Endothelial cell of umbilical vein (primary cell): Measurements from ENCODE around the gene ACOX3. TPM values are rescaled to one million over a fixed set of nuclear protein-coding genes. Genes with fewer than 3 reads are reported as not detected.

Source experiments
- BruUV-seq: library from RNA; stranded (reverse); fragments of 400-500 nt; replicated peaks from 2 replicates; lab custom pipeline; 2021; lab: Mats Ljungman, UMichigan
- CTCF ChIA-PET: fragments of 300-600, 350-600 bp; sonication (Branson Sonifier 250); formaldehyde crosslinking; loops from one replicate; lab custom pipeline; 2021; ENCODE audit warnings: antibody characterized with exemption, inconsistent platforms; lab: Charles Lee
- POLR2A ChIA-PET: fragments of 300-600, 350-600 bp; sonication (Branson Sonifier 250); formaldehyde crosslinking; loops from one replicate; lab custom pipeline; 2021; ENCODE audit warnings: antibody characterized with exemption, inconsistent platforms; lab: Charles Lee
- DNase-seq: peaks from one replicate; pipeline ENCODE4 v3.0.0-alpha.2; 2011; ENCODE audit warnings: low read depth, low spot score
- FAIRE-seq: peaks from 2 replicates; lab custom pipeline; 2011; peaks lifted over from hg19 to GRCh38; lab: Jason Lieb, UNC
- H2AFZ ChIP-seq: 2 replicates; pipeline ENCODE4 v1.6.0; 2012; ENCODE audit warnings: low read depth, low read length, control low read depth, inconsistent platforms
- H3K27ac ChIP-seq: 2 replicates; pipeline ENCODE4 v1.5.1; 2011; ENCODE audit warnings: low read depth, mild to moderate bottlenecking, control low read depth, low read length, moderate library complexity; ENCODE audit not compliant: insufficient read depth
- H3K27me3 ChIP-seq, 2 experiments: 2 replicates each; pipeline versions ENCODE4 v1.6.0 to v1.6.1; 2011; ENCODE audit warnings: low read length in 2 of 2, mixed read lengths in 1 of 2; ENCODE audit not compliant: control insufficient read depth in 2 of 2, insufficient read depth in 2 of 2
- H3K36me3 ChIP-seq, 2 experiments: 2 replicates in 1 of 2; 3 replicates in 1 of 2; pipeline ENCODE4 v1.5.1; 2011; ENCODE audit warnings: low read length in 2 of 2, mild to moderate bottlenecking in 1 of 2, moderate library complexity in 1 of 2; ENCODE audit not compliant: control insufficient read depth in 2 of 2, insufficient read depth in 2 of 2; ENCODE audit errors: extremely low read depth in 1 of 2
- H3K4me1 ChIP-seq: 3 replicates; pipeline ENCODE4 v1.5.1; 2011; ENCODE audit warnings: mild to moderate bottlenecking, low read length; ENCODE audit not compliant: control insufficient read depth, insufficient read depth; ENCODE audit errors: extremely low read depth
- H3K4me2 ChIP-seq: 2 replicates; pipeline ENCODE4 v1.6.1; 2011; ENCODE audit warnings: low read length, control low read depth, mixed read lengths; ENCODE audit not compliant: insufficient read depth
- H3K4me3 ChIP-seq, 3 experiments: fragments of 200-600 bp in 1 of 3; sonication (generic), shearing (Covaris generic) in 1 of 3; replicated peaks in 1 of 3; 2 replicates each; pipeline ENCODE4 v1.5.1; 2011 to 2016; ENCODE audit warnings: control low read depth in 3 of 3, low read length in 3 of 3, mild to moderate bottlenecking in 2 of 3, inconsistent platforms in 1 of 3, low read depth in 1 of 3, moderate library complexity in 1 of 3; ENCODE audit not compliant: insufficient read depth in 1 of 3
- H3K79me2 ChIP-seq: 2 replicates; pipeline ENCODE4 v1.6.0; 2012; ENCODE audit warnings: low read length, inconsistent platforms; ENCODE audit not compliant: control insufficient read depth, insufficient read depth
- H3K9ac ChIP-seq: replicated peaks from 2 replicates; pipeline ENCODE3; 2011; ENCODE audit warnings: low read length, control low read depth; ENCODE audit not compliant: insufficient read depth; ENCODE audit errors: extremely low read depth
- H3K9me1 ChIP-seq: replicated peaks from 3 replicates; pipeline ENCODE4 v1.6.0; 2011; ENCODE audit warnings: mild to moderate bottlenecking, low read length; ENCODE audit not compliant: control insufficient read depth, insufficient read depth; ENCODE audit errors: extremely low read depth
- H3K9me3 ChIP-seq: replicated peaks from 2 replicates; pipeline ENCODE4 v1.5.1; 2012; ENCODE audit warnings: low read length, inconsistent platforms; ENCODE audit not compliant: control insufficient read depth, insufficient read depth
- H4K20me1 ChIP-seq: replicated peaks from 2 replicates; pipeline ENCODE3; 2011; ENCODE audit warnings: mild to moderate bottlenecking, low read length; ENCODE audit not compliant: control insufficient read depth, insufficient read depth; ENCODE audit errors: extremely low read depth
- EZH2 ChIP-seq: IDR thresholded peaks from 2 replicates; pipeline ENCODE4 v1.6.1; 2012; ENCODE audit warnings: borderline replicate concordance, low read depth, mild to moderate bottlenecking, moderate library complexity, low read length, inconsistent platforms; ENCODE audit not compliant: severe bottlenecking
- FOS ChIP-seq: IDR thresholded peaks from 2 replicates; pipeline ENCODE4 v1.6.1; 2011; ENCODE audit warnings: mild to moderate bottlenecking, low read length, moderate library complexity, borderline replicate concordance; ENCODE audit not compliant: insufficient read depth
- GATA2 ChIP-seq: IDR thresholded peaks from 2 replicates; pipeline ENCODE4 v1.7.0; 2011; ENCODE audit warnings: low read depth, mild to moderate bottlenecking, moderate library complexity, mixed read lengths, low read length; ENCODE audit not compliant: insufficient read length, insufficient read depth
- JUN ChIP-seq: IDR thresholded peaks from 2 replicates; pipeline ENCODE4 v1.6.1; 2011; ENCODE audit warnings: borderline replicate concordance, low read depth; ENCODE audit not compliant: insufficient read length, insufficient read depth
- MYC ChIP-seq: IDR thresholded peaks from one replicate; pipeline ENCODE4 v1.6.1; 2011; ENCODE audit warnings: mild to moderate bottlenecking, low read depth, low read length
- POLR2A ChIP-seq: IDR thresholded peaks from 2 replicates; pipeline ENCODE4 v1.6.1; 2012; ENCODE audit warnings: low read depth, mild to moderate bottlenecking, control low read depth, low read length
- POLR2AphosphoS5 ChIP-seq: IDR thresholded peaks from 2 replicates; pipeline ENCODE4 v1.6.1; 2012; ENCODE audit warnings: low read depth, mild to moderate bottlenecking, control low read depth, low read length, moderate library complexity; ENCODE audit not compliant: insufficient read depth
- dilution Hi-C: fragments of 300-500 bp; cut with MboI; formaldehyde crosslinking; loops from one replicate; pipeline ENCODE4 v1.15.0; 2019; ENCODE audit warnings: low sequenced_read_pairs; ENCODE audit not compliant: extremely low pct_ligation_motif_present
- intact Hi-C: fragments of 100-400 bp; cut with micrococcal nuclease; formaldehyde crosslinking; loops from one replicate; pipeline ENCODE4 v1.10.0; 2022
- polyA plus RNA-seq, 4 experiments: library from polyadenylated mRNA; depleted of rRNA in 3 of 4; stranded (reverse) in 3 of 4; unstranded in 1 of 4; fragments of >200 nt; gene quantifications; 2 replicates each; pipeline versions ENCODE4 v1.2.1 to v1.2.3, GENCODE V29; 2011 to 2012; ENCODE audit warnings: missing spikeins in 1 of 4
- total RNA-seq: library from RNA; stranded (reverse); gene quantifications from 2 replicates; pipeline ENCODE4 v1.2.3, GENCODE V29; 2021
- TF ChIP-seq, protein P1 (sequence below), 2 donors: IDR thresholded peaks; 1 replicate in 1 of 2; 2 replicates in 1 of 2; pipeline ENCODE4 v1.5.1; 2011; ENCODE audit warnings: low read length in 2 of 2, mild to moderate bottlenecking in 2 of 2, moderate library complexity in 2 of 2, control low read depth in 1 of 2, inconsistent platforms in 1 of 2, low read depth in 1 of 2; ENCODE audit not compliant: insufficient read depth in 1 of 2; ENCODE audit errors: extremely low read depth in 1 of 2
- TF ChIP-seq, protein P2 (sequence below): IDR thresholded peaks from 2 replicates; pipeline ENCODE4 v1.6.1; 2011; ENCODE audit not compliant: insufficient read depth, insufficient read length

The ACOX3 gene
- total and polyA plus RNA-seq, 2 donors (not counting 3 experiments of a cell fraction or from before 2014, with no cell fraction given) = 13.0 to 26.3 TPM

DNA sequence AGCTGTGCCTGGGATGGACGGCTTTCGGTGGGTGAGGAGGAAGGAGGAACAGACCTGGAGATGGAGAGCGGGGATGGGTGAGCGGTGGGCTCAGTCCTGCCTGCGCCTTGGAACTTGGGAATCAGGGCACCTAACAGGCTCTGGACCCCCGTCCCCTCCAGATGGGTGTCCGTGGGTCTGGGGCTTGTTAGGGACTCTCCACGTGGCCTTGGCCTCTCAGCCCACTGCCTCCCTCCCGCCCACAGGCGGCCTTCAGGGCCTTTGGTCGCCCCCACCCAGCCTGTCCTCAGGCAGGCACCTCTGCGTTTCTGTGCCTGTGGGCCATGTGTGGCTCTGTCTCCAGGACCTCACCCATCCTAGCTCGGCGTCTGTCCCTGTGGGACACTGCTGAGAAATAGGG is 29.0 kb upstream of the ACOX3 start:
- dilution Hi-C loops (no loop called here), intact Hi-C loops (no loop called here)
- BruUV-seq = no TSS peak
- ChIA-PET CTCF (interaction anchor here (0.6 to 2.9 kb wide), 6 partner anchors 8 to 136 kb away, joined by 3 to 28 read pairs (median 10); no protein-coding TSS in a partner anchor), POLR2A (no interaction called here)
- H3K9ac ChIP-seq = no peak overlapping the region
- FAIRE-seq (no peak), DNase-seq (no peak)
- no peaks in the 10 kb centered on the region for H3K9me1 ChIP-seq
- TF ChIP-seq JUN (no peak), EZH2 (no peak), FOS (no peak), GATA2 (no peak), MYC (no peak), POLR2A (no peak), POLR2AphosphoS5 (no peak)
- TF ChIP-seq, protein P1, sequence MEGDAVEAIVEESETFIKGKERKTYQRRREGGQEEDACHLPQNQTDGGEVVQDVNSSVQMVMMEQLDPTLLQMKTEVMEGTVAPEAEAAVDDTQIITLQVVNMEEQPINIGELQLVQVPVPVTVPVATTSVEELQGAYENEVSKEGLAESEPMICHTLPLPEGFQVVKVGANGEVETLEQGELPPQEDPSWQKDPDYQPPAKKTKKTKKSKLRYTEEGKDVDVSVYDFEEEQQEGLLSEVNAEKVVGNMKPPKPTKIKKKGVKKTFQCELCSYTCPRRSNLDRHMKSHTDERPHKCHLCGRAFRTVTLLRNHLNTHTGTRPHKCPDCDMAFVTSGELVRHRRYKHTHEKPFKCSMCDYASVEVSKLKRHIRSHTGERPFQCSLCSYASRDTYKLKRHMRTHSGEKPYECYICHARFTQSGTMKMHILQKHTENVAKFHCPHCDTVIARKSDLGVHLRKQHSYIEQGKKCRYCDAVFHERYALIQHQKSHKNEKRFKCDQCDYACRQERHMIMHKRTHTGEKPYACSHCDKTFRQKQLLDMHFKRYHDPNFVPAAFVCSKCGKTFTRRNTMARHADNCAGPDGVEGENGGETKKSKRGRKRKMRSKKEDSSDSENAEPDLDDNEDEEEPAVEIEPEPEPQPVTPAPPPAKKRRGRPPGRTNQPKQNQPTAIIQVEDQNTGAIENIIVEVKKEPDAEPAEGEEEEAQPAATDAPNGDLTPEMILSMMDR (IDR thresholded peaks at IDR 0.05; ENCODE audit: extremely low read depth in 1 of 2, insufficient read depth in 1 of 2, low read depth in 1 of 2, low read length in 2 of 2) = no peak
- TF ChIP-seq, protein P2, sequence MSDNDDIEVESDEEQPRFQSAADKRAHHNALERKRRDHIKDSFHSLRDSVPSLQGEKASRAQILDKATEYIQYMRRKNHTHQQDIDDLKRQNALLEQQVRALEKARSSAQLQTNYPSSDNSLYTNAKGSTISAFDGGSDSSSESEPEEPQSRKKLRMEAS = no peak
- H3K4me1 ChIP-seq = no peaks in the 10 kb centered on the region
- H3K27me3 ChIP-seq = no peaks in the 10 kb centered on the region
- no peak overlapping the region for H3K4me3 ChIP-seq
- peaks cover 6 to 24% of the 10 kb centered on the region in 2 experiments for H3K36me3 ChIP-seq
- no peak overlapping the region for H2AFZ ChIP-seq
- no peaks in the 10 kb centered on the region for H4K20me1 ChIP-seq
- H3K9me3 ChIP-seq = no peaks in the 10 kb centered on the region
- H3K79me2 ChIP-seq = no peaks in the 10 kb centered on the region
- no peak overlapping the region for H3K4me2 ChIP-seq
- no peak overlapping the region for H3K27ac ChIP-seq
